GM23338 (cell line): Measurements from ENCODE around the gene METRN. TPM values are rescaled to one million over a fixed set of nuclear protein-coding genes. Genes with fewer than 3 reads are reported as not detected.

Experiments used
- ATAC-seq: fragments of 200-7000 bp; cut with Tn5 transposase; 3 replicates; pipeline ENCODE4 v1.9.1; 2020
- DNase-seq: peaks from one replicate; pipeline ENCODE4 v3.0.0-alpha.2; 2015; ENCODE audit warnings: low spot score
- H2AFZ ChIP-seq: fragments of 200-600 bp; sonication (generic); 2 replicates; pipeline ENCODE4 v1.8.0; 2016; ENCODE audit warnings: antibody characterized with exemption, mild to moderate bottlenecking, moderate library complexity
- H3F3A ChIP-seq: fragments of 200-600 bp; sonication (generic); replicated peaks from 2 replicates; pipeline ENCODE4 v1.8.0; 2017; ENCODE audit warnings: antibody characterized with exemption, mixed run types, low read depth
- H3K27ac ChIP-seq: fragments of 200-600 bp; sonication (generic); 2 replicates; pipeline ENCODE4 v1.6.1; 2016; ENCODE audit warnings: low read depth
- H3K27me3 ChIP-seq: fragments of 200-600 bp; sonication (generic); 2 replicates; pipeline ENCODE4 v1.8.0; 2016; ENCODE audit warnings: mild to moderate bottlenecking, mixed run types, moderate library complexity; ENCODE audit not compliant: insufficient read depth
- H3K36me3 ChIP-seq: fragments of 200-600 bp; sonication (generic); 2 replicates; pipeline ENCODE4 v1.8.0; 2016; ENCODE audit warnings: mild to moderate bottlenecking; ENCODE audit not compliant: insufficient read depth
- H3K4me1 ChIP-seq: fragments of 200-600 bp; sonication (generic); 2 replicates; pipeline ENCODE4 v1.8.0; 2016; ENCODE audit warnings: mild to moderate bottlenecking, moderate library complexity; ENCODE audit not compliant: insufficient read depth
- H3K4me2 ChIP-seq: fragments of 200-600 bp; sonication (generic); 2 replicates; pipeline ENCODE4 v1.7.1; 2017; ENCODE audit warnings: mixed run types
- H3K4me3 ChIP-seq: fragments of 200-600 bp; sonication (generic); 2 replicates; pipeline ENCODE4 v1.6.1; 2016; ENCODE audit warnings: mixed run types
- H3K79me2 ChIP-seq: fragments of 200-600 bp; sonication (generic); replicated peaks from 2 replicates; pipeline ENCODE4 v1.8.0; 2017; ENCODE audit warnings: mild to moderate bottlenecking; ENCODE audit not compliant: insufficient read depth
- H3K9me2 ChIP-seq: fragments of 200-600 bp; sonication (generic); 2 replicates; pipeline ENCODE4 v1.8.0; 2017; ENCODE audit not compliant: insufficient read depth
- H4K20me1 ChIP-seq: fragments of 200-600 bp; sonication (generic); replicated peaks from 2 replicates; pipeline ENCODE4 v1.8.0; 2017; ENCODE audit warnings: mild to moderate bottlenecking; ENCODE audit not compliant: insufficient read depth
- H3K27ac Mint-ChIP-seq: 2 replicates; pipeline ENCODE4 v1.8.0; 2020; ENCODE audit warnings: inconsistent platforms, mild to moderate bottlenecking, moderate library complexity, mixed read lengths
- H3K27me3 Mint-ChIP-seq: 3 replicates; pipeline ENCODE4 v1.8.0; 2022; ENCODE audit warnings: low read depth, mild to moderate bottlenecking, moderate library complexity, mixed read lengths, inconsistent platforms; ENCODE audit not compliant: insufficient read depth, poor library complexity
- H3K36me3 Mint-ChIP-seq: 3 replicates; pipeline ENCODE4 v1.8.0; 2021; ENCODE audit warnings: low read depth, mild to moderate bottlenecking, inconsistent platforms, moderate library complexity, mixed read lengths
- H3K4me1 Mint-ChIP-seq: 3 replicates; pipeline ENCODE4 v1.8.0; 2020; ENCODE audit warnings: mild to moderate bottlenecking, inconsistent platforms, mixed read lengths
- H3K4me3 Mint-ChIP-seq: 3 replicates; pipeline ENCODE4 v1.8.0; 2021; ENCODE audit warnings: moderate library complexity, mild to moderate bottlenecking, inconsistent platforms, mixed read lengths
- H3K9me3 Mint-ChIP-seq: 3 replicates; pipeline ENCODE4 v1.8.0; 2020; ENCODE audit warnings: moderate library complexity, mild to moderate bottlenecking, inconsistent platforms, mixed read lengths
- EZH2 ChIP-seq: fragments of 200-600 bp; sonication (generic); IDR thresholded peaks from one replicate; pipeline ENCODE4 v1.8.0; 2017; ENCODE audit warnings: antibody characterized with exemption, mild to moderate bottlenecking, low read depth; ENCODE audit not compliant: unreplicated experiment
- ZNF331 ChIP-seq: fragments of 250-450 bp; sonication (Bioruptor Pico); IDR thresholded peaks from 2 replicates; pipeline ENCODE4 v1.5.0; 2020; ENCODE audit warnings: low read depth, mild to moderate bottlenecking, moderate library complexity
- polyA plus RNA-seq: library from polyadenylated mRNA; unstranded; fragments of >200 nt; fragmentation: Nextera tagmentation; extraction: Ambion mirVana; gene quantifications from 2 replicates; pipeline ENCODE4 v1.2.1, GENCODE V29; 2016
- total RNA-seq: library from RNA; depleted of rRNA; stranded (reverse); fragments of >200 nt; shearing (Covaris generic); gene quantifications from 2 replicates; pipeline ENCODE4 v1.2.3, GENCODE V29; 2014
- TF ChIP-seq, protein P1 (sequence below): fragments of 250-450 bp; sonication (Bioruptor Pico); IDR thresholded peaks from 2 replicates; pipeline ENCODE4 v1.5.0; 2020; ENCODE audit warnings: mild to moderate bottlenecking, moderate library complexity
- TF ChIP-seq, protein P2 (sequence below): IDR thresholded peaks from 2 replicates; pipeline ENCODE4 v1.6.1; 2016; ENCODE audit warnings: antibody characterized with exemption
- TF ChIP-seq, protein P3 (sequence below), 2 experiments: fragments of 200-600 bp in 1 of 2; sonication (generic) in 1 of 2; conservative IDR thresholded peaks; 2 replicates each; pipeline versions ENCODE4 v1.5.1 to v1.6.1; 2016 to 2017; ENCODE audit warnings: antibody characterized with exemption in 2 of 2, low read depth in 2 of 2, mild to moderate bottlenecking in 2 of 2, moderate library complexity in 1 of 2
- TF ChIP-seq, protein P4 (sequence below): IDR thresholded peaks from one replicate; pipeline ENCODE4 v1.6.1; 2018; ENCODE audit warnings: antibody characterized with exemption; ENCODE audit not compliant: unreplicated experiment

METRN gene
- total and polyA plus RNA-seq, 2 experiments from 2014 or later: 18.7 to 33.0 TPM

DNA sequence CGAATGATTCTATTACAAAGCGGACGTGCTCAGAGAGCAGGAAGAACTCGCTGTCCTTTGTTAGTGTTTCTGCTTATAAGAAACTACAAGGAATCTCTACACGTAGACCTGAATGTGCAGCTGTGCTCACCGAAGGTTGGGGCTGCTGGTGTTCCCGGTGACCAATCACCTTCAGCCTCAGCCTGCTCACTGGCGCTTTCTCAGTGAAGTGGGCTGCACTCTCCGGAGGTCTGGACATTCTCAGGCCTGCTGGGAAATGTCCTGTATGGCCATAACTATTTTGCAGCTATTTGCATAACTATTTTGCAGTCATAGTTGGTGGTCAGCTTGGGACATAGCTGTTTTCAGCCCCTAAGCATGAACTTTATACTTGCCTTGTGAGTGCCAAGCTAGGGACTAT, 35.6 kb downstream of the METRN start:
- H3K9me3 Mint-ChIP-seq: no peaks in the 10 kb centered on the region; the same call in 2 of the 3 replicates
- H3K27ac ChIP-seq: no peak overlapping the region
- H3K9me2 ChIP-seq: no peaks in the 10 kb centered on the region
- no peaks in the 10 kb centered on the region for H3K36me3 Mint-ChIP-seq
- H3K4me3 ChIP-seq: no peak overlapping the region
- H3K27me3 Mint-ChIP-seq: peaks cover 19% of the 10 kb centered on the region
- H3K4me3 Mint-ChIP-seq: no peak overlapping the region
- ATAC-seq: no peak
- H3K36me3 ChIP-seq: no peaks in the 10 kb centered on the region
- TF ChIP-seq EZH2 (no peak), ZNF331 (no peak)
- TF ChIP-seq, protein P1, sequence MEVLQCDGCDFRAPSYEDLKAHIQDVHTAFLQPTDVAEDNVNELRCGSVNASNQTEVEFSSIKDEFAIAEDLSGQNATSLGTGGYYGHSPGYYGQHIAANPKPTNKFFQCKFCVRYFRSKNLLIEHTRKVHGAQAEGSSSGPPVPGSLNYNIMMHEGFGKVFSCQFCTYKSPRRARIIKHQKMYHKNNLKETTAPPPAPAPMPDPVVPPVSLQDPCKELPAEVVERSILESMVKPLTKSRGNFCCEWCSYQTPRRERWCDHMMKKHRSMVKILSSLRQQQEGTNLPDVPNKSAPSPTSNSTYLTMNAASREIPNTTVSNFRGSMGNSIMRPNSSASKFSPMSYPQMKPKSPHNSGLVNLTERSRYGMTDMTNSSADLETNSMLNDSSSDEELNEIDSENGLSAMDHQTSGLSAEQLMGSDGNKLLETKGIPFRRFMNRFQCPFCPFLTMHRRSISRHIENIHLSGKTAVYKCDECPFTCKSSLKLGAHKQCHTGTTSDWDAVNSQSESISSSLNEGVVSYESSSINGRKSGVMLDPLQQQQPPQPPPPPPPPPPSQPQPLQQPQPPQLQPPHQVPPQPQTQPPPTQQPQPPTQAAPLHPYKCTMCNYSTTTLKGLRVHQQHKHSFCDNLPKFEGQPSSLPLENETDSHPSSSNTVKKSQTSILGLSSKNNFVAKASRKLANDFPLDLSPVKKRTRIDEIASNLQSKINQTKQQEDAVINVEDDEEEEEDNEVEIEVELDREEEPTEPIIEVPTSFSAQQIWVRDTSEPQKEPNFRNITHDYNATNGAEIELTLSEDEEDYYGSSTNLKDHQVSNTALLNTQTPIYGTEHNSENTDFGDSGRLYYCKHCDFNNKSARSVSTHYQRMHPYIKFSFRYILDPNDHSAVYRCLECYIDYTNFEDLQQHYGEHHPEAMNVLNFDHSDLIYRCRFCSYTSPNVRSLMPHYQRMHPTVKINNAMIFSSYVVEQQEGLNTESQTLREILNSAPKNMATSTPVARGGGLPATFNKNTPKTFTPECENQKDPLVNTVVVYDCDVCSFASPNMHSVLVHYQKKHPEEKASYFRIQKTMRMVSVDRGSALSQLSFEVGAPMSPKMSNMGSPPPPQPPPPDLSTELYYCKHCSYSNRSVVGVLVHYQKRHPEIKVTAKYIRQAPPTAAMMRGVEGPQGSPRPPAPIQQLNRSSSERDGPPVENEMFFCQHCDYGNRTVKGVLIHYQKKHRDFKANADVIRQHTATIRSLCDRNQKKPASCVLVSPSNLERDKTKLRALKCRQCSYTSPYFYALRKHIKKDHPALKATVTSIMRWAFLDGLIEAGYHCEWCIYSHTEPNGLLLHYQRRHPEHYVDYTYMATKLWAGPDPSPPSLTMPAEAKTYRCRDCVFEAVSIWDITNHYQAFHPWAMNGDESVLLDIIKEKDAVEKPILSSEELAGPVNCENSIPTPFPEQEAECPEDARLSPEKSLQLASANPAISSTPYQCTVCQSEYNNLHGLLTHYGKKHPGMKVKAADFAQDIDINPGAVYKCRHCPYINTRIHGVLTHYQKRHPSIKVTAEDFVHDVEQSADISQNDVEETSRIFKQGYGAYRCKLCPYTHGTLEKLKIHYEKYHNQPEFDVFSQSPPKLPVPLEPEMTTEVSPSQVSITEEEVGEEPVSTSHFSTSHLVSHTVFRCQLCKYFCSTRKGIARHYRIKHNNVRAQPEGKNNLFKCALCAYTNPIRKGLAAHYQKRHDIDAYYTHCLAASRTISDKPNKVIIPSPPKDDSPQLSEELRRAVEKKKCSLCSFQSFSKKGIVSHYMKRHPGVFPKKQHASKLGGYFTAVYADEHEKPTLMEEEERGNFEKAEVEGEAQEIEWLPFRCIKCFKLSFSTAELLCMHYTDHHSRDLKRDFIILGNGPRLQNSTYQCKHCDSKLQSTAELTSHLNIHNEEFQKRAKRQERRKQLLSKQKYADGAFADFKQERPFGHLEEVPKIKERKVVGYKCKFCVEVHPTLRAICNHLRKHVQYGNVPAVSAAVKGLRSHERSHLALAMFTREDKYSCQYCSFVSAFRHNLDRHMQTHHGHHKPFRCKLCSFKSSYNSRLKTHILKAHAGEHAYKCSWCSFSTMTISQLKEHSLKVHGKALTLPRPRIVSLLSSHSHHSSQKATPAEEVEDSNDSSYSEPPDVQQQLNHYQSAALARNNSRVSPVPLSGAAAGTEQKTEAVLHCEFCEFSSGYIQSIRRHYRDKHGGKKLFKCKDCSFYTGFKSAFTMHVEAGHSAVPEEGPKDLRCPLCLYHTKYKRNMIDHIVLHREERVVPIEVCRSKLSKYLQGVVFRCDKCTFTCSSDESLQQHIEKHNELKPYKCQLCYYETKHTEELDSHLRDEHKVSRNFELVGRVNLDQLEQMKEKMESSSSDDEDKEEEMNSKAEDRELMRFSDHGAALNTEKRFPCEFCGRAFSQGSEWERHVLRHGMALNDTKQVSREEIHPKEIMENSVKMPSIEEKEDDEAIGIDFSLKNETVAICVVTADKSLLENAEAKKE: no peak
- TF ChIP-seq, protein P2, sequence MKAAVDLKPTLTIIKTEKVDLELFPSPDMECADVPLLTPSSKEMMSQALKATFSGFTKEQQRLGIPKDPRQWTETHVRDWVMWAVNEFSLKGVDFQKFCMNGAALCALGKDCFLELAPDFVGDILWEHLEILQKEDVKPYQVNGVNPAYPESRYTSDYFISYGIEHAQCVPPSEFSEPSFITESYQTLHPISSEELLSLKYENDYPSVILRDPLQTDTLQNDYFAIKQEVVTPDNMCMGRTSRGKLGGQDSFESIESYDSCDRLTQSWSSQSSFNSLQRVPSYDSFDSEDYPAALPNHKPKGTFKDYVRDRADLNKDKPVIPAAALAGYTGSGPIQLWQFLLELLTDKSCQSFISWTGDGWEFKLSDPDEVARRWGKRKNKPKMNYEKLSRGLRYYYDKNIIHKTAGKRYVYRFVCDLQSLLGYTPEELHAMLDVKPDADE: no peak
- TF ChIP-seq, protein P3, sequence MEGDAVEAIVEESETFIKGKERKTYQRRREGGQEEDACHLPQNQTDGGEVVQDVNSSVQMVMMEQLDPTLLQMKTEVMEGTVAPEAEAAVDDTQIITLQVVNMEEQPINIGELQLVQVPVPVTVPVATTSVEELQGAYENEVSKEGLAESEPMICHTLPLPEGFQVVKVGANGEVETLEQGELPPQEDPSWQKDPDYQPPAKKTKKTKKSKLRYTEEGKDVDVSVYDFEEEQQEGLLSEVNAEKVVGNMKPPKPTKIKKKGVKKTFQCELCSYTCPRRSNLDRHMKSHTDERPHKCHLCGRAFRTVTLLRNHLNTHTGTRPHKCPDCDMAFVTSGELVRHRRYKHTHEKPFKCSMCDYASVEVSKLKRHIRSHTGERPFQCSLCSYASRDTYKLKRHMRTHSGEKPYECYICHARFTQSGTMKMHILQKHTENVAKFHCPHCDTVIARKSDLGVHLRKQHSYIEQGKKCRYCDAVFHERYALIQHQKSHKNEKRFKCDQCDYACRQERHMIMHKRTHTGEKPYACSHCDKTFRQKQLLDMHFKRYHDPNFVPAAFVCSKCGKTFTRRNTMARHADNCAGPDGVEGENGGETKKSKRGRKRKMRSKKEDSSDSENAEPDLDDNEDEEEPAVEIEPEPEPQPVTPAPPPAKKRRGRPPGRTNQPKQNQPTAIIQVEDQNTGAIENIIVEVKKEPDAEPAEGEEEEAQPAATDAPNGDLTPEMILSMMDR (conservative IDR thresholded peaks at IDR 0.05; ENCODE audit: low read depth in 2 of 2): no peak
- TF ChIP-seq, protein P4, sequence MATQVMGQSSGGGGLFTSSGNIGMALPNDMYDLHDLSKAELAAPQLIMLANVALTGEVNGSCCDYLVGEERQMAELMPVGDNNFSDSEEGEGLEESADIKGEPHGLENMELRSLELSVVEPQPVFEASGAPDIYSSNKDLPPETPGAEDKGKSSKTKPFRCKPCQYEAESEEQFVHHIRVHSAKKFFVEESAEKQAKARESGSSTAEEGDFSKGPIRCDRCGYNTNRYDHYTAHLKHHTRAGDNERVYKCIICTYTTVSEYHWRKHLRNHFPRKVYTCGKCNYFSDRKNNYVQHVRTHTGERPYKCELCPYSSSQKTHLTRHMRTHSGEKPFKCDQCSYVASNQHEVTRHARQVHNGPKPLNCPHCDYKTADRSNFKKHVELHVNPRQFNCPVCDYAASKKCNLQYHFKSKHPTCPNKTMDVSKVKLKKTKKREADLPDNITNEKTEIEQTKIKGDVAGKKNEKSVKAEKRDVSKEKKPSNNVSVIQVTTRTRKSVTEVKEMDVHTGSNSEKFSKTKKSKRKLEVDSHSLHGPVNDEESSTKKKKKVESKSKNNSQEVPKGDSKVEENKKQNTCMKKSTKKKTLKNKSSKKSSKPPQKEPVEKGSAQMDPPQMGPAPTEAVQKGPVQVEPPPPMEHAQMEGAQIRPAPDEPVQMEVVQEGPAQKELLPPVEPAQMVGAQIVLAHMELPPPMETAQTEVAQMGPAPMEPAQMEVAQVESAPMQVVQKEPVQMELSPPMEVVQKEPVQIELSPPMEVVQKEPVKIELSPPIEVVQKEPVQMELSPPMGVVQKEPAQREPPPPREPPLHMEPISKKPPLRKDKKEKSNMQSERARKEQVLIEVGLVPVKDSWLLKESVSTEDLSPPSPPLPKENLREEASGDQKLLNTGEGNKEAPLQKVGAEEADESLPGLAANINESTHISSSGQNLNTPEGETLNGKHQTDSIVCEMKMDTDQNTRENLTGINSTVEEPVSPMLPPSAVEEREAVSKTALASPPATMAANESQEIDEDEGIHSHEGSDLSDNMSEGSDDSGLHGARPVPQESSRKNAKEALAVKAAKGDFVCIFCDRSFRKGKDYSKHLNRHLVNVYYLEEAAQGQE: no peak
- no peak overlapping the region for H3K27ac Mint-ChIP-seq
- H3K79me2 ChIP-seq: no peaks in the 10 kb centered on the region
- H3F3A ChIP-seq: 0 out of 2 replicates have a peak, but pooled peaks cover 5% of the 10 kb centered on the region
- no peaks in the 10 kb centered on the region for H4K20me1 ChIP-seq
- no peak overlapping the region for H3K4me2 ChIP-seq
- H2AFZ ChIP-seq: no peak overlapping the region
- H3K27me3 ChIP-seq: no peaks in the 10 kb centered on the region
- peaks cover 5% of the 10 kb centered on the region for H3K4me1 ChIP-seq
- no peak for DNase-seq
- peaks cover 21% of the 10 kb centered on the region for H3K4me1 Mint-ChIP-seq
